Transverse colon (tissue), 4 donors: ENCODE results near the gene GPC1. TPM values are rescaled to one million over a fixed set of nuclear protein-coding genes. Genes with fewer than 3 reads are reported as not detected.

Experiments used
- DNase-seq: peaks from one replicate; pipeline ENCODE4 v3.0.0-alpha.2; 2019
- H3K27ac ChIP-seq, 4 donors: fragments of 200-600 bp; sonication (generic); 2 replicates each; pipeline ENCODE4 v1.5.1; 2016 to 2018; ENCODE audit warnings: inconsistent platforms in 4 of 4
- H3K27me3 ChIP-seq: fragments of 200-600 bp; sonication (generic); 2 replicates; pipeline ENCODE4 v1.5.1; 2017; ENCODE audit warnings: inconsistent platforms
- H3K36me3 ChIP-seq, 4 donors: fragments of 200-600 bp; sonication (generic); 2 replicates each; pipeline ENCODE4 v1.5.1; 2017 to 2019; ENCODE audit warnings: inconsistent platforms in 4 of 4
- H3K4me1 ChIP-seq, 4 donors: fragments of 200-600 bp; sonication (generic); 2 replicates each; pipeline ENCODE4 v1.5.1; 2017 to 2020; ENCODE audit warnings: inconsistent platforms in 4 of 4
- H3K4me3 ChIP-seq, 4 donors: fragments of 200-600 bp; sonication (generic); 1 replicate in 1 of 4; 2 replicates in 3 of 4; pipeline versions ENCODE4 v1.5.1 to v1.6.1; 2017 to 2019; ENCODE audit warnings: inconsistent platforms in 4 of 4
- H3K9me3 ChIP-seq, 2 donors: fragments of 200-600 bp; sonication (generic); 2 replicates each; pipeline ENCODE4 v1.5.1; 2017 to 2019; ENCODE audit warnings: inconsistent platforms in 2 of 2
- EP300 ChIP-seq: sonication (generic); formaldehyde crosslinking; IDR thresholded peaks from one replicate; pipeline ENCODE4 v1.6.1; 2017; ENCODE audit warnings: antibody characterized with exemption, low read depth
- POLR2A ChIP-seq: fragments of 450-650 bp; IDR thresholded peaks from one replicate; pipeline ENCODE4 v1.6.1; 2016; ENCODE audit warnings: antibody characterized with exemption, mild to moderate bottlenecking, moderate library complexity
- POLR2AphosphoS5 ChIP-seq, 3 donors: sonication (generic); formaldehyde crosslinking; IDR thresholded peaks; one replicate each; pipeline ENCODE4 v1.6.1; 2016; ENCODE audit warnings: antibody characterized with exemption in 3 of 3
- WGBS, 2 donors: methylation state at CpG; one replicate each; pipeline ENCODE4 v1.1.5; 2018; ENCODE audit warnings: low coverage in 1 of 2; 5-methylcytosine and 5-hydroxymethylcytosine counted together
- in situ Hi-C, 4 donors: fragments of 200-750 bp; cut with MboI; loops; one replicate each; pipeline versions ENCODE4 v1.15.0 to v1.15.1; 2017; ENCODE audit warnings: low sequenced_read_pairs in 3 of 4, low pct_ligation_motif_present in 1 of 4, low pct_unique_long_range_greater_than_20kb in 1 of 4
- intact Hi-C: fragments of 100-400 bp; cut with DNase I; formaldehyde crosslinking; loops from one replicate; pipeline ENCODE4 v1.15.1; 2023; ENCODE audit warnings: low total_unique reads
- total RNA-seq, 4 donors: library from RNA; depleted of rRNA; stranded (reverse); fragments of >200 nt; gene quantifications; one replicate each; pipeline ENCODE4 v1.1.0, GENCODE V29; 2016
- TF ChIP-seq, protein P1 (sequence below), 5 experiments: fragments of 200-600 bp in 3 of 5; fragments of 450-650 bp in 2 of 5; sonication (generic) in 3 of 5; IDR thresholded peaks; 1 replicate in 2 of 5; 2 replicates in 3 of 5; pipeline ENCODE4 v1.5.1; 2016 to 2017; ENCODE audit warnings: antibody characterized with exemption in 5 of 5, inconsistent platforms in 3 of 5, mild to moderate bottlenecking in 2 of 5, moderate library complexity in 1 of 5

GPC1 gene
- total RNA-seq, 4 donors from 2014 or later, result 10.4 to 31.8 (median 18.0) TPM

DNA sequence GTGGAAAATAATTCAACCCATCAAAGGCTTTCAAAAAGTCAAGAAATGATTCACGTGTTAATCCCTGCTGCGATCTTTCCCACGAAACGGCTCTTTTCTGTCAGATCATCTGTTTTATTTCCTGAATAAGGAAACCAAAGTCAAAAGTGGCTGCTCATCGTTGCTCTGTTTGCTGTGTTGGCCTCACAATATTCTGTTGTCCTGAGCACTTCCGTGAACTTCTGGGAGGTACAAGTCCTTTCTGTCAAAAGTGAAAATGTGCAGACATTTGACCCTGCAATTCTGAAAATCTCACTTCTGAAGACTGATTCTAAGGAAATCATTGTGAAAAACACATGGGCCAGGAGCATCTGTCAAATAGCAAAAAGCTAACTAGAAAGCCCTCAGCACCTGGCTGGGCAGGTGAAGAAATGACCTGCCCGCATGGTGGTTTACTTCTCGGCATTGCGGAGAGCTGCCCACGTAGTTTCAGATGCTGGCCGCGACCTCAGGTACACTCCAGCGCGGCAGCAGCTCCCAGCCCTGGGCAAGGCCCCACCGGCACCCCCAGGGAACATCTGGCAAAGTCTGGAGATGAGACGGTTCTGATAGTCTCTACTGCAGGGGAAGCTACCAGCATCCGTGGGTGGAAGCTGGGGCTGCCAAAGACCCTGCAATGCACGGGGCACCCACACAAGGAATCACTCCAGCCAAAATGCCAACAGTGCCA lies 31.9 kb upstream of the GPC1 start:
- Histone ChIP-seq H3K9me3 (no peaks in the 10 kb centered on the region), H3K27ac (no peak overlapping the region), H3K36me3 (no peaks in the 10 kb centered on the region), H3K27me3 (no peaks in the 10 kb centered on the region), H3K4me3 (no peak overlapping the region), H3K4me1 (peaks cover 0 to 3% (median 0%) of the 10 kb centered on the region in 4 donors)
- in situ Hi-C loops (no loop called here), intact Hi-C loops (no loop called here)
- TF ChIP-seq, protein P1, sequence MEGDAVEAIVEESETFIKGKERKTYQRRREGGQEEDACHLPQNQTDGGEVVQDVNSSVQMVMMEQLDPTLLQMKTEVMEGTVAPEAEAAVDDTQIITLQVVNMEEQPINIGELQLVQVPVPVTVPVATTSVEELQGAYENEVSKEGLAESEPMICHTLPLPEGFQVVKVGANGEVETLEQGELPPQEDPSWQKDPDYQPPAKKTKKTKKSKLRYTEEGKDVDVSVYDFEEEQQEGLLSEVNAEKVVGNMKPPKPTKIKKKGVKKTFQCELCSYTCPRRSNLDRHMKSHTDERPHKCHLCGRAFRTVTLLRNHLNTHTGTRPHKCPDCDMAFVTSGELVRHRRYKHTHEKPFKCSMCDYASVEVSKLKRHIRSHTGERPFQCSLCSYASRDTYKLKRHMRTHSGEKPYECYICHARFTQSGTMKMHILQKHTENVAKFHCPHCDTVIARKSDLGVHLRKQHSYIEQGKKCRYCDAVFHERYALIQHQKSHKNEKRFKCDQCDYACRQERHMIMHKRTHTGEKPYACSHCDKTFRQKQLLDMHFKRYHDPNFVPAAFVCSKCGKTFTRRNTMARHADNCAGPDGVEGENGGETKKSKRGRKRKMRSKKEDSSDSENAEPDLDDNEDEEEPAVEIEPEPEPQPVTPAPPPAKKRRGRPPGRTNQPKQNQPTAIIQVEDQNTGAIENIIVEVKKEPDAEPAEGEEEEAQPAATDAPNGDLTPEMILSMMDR (IDR thresholded peaks at IDR 0.05), result no peak
- TF ChIP-seq POLR2AphosphoS5 (IDR thresholded peaks at IDR 0.05) (no peak), POLR2A (no peak), EP300 (no peak)
- no peak for DNase-seq
- WGBS, 2 donors, result 60 to 71% methylated on average over 6 to 18 of the region's 18 CpGs

DNA sequence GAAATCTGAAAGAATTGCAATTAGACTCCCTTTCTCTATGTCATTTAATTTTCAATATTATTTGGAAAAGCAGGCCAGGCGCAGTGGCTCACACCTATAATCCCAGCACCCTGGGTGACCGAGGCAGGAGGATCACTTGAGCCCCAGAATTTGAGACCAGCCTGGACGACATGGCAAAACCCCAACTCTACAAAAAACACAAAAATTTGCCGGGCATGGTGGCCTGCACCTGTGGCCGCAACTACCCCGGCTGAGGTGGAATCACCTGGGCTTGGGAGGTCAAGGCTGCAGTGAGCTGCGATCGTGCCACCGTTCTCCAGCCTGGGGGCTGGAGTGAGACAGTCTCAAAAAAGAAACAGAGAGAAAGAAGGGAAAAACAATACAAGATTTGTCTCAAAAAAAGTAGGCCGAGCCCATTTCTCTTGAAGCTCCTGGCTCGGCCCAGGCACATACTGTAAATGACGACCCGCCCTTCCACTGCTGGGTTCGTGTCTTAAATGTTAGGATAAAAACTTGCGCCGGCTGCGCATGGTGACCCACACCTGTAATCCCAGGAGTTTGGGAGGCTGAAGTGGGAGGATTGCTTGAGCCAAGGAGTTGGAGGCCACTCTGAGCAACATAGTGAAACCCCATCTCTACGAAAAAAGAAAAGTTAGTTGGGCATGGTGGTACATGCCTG lies 31.1 kb upstream of the GPC1 start:
- TF ChIP-seq POLR2AphosphoS5 (IDR thresholded peaks at IDR 0.05) (no peak), POLR2A (no peak), EP300 (no peak)
- TF ChIP-seq, protein P1 (IDR thresholded peaks at IDR 0.05), result no peak
- no peaks in the 10 kb centered on the region for H3K36me3 ChIP-seq
- no peaks in the 10 kb centered on the region for H3K4me1 ChIP-seq
- no peaks in the 10 kb centered on the region for H3K27me3 ChIP-seq
- H3K4me3 ChIP-seq, result no peak overlapping the region
- WGBS, 2 donors, result 85 to 93% methylated on average over 8 to 18 of the region's 18 CpGs
- in situ Hi-C loops (no loop called here), intact Hi-C loops (no loop called here)
- H3K27ac ChIP-seq, result no peak overlapping the region
- no peak for DNase-seq
- H3K9me3 ChIP-seq, result no peaks in the 10 kb centered on the region

DNA sequence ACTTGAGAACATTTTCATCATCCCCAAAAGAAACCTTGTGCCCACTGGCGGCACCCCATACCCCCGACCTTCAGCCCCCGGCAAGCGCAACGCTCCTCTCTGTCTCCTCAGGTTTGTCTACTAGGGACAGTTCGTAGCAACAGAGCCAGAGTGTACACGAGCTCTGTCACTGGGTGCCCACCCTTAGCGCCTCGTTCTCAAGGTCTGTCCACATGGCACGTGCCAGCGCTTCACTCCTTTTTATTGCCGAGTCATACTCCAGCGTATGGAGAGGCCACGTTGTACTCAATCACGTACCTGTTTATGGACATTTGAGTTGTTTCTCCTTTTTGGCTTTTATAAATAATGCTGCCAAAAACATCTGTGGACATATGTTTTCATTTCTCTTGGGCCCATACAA lies 30.3 kb upstream of the GPC1 start:
- Histone ChIP-seq H3K27ac (no peak overlapping the region), H3K9me3 (no peaks in the 10 kb centered on the region), H3K36me3 (no peaks in the 10 kb centered on the region), H3K4me1 (no peaks in the 10 kb centered on the region), H3K4me3 (no peak overlapping the region), H3K27me3 (no peaks in the 10 kb centered on the region)
- intact Hi-C loops (no loop called here), in situ Hi-C loops (no loop called here)
- TF ChIP-seq POLR2AphosphoS5 (IDR thresholded peaks at IDR 0.05) (no peak), POLR2A (no peak), EP300 (no peak)
- TF ChIP-seq, protein P1 (IDR thresholded peaks at IDR 0.05), result no peak
- no peak for DNase-seq
- 86 to 87% methylated on average over 14 to 15 of the region's 15 CpGs for WGBS, 2 donors

DNA sequence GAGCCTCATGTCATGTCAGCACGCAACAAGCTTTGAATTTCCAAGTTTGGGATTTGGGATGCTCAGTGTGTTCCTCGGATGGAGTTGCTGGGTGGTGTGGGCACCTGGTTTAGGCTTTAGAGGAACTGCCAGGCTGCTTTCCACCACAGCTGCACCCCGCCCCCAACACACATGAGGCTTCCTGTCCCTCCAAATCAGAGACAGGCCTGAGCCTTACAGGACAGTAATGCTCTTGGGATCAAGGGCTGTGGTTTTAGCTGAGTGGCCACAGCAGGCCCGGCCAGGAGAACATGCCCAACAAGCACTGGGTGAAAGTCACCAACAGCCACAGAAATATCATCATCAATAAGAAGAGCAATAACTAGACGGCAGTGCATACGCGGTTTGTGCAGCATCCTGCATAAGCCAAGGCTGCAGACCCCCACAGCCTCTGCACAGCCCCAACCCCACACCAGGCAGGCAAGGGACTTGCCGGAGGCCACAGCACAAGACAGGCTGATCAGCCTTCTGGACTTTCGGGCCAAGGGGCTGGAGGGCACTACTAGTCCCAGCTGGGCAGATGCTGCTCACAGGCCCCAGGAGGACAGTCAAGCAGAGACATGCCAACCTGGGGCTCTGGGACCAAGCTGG lies 29.7 kb upstream of the GPC1 start:
- 88% methylated on average over 9 of the region's 9 CpGs; no CpG with 5 or more reads in 1 of the 2 donors for WGBS, 2 donors
- Histone ChIP-seq H3K27me3 (no peaks in the 10 kb centered on the region), H3K9me3 (no peaks in the 10 kb centered on the region), H3K4me1 (no peaks in the 10 kb centered on the region), H3K36me3 (no peaks in the 10 kb centered on the region), H3K27ac (no peak overlapping the region), H3K4me3 (no peak overlapping the region)
- no peak for DNase-seq
- intact Hi-C loops (no loop called here), in situ Hi-C loops (no loop called here)
- no peak for TF ChIP-seq POLR2A
- no peak for TF ChIP-seq EP300
- TF ChIP-seq, protein P1 (IDR thresholded peaks at IDR 0.05), result no peak
- TF ChIP-seq POLR2AphosphoS5 (IDR thresholded peaks at IDR 0.05), result no peak
